Measurements from ENCODE around the gene HEATR1.

Gene HEATR1

DNA sequence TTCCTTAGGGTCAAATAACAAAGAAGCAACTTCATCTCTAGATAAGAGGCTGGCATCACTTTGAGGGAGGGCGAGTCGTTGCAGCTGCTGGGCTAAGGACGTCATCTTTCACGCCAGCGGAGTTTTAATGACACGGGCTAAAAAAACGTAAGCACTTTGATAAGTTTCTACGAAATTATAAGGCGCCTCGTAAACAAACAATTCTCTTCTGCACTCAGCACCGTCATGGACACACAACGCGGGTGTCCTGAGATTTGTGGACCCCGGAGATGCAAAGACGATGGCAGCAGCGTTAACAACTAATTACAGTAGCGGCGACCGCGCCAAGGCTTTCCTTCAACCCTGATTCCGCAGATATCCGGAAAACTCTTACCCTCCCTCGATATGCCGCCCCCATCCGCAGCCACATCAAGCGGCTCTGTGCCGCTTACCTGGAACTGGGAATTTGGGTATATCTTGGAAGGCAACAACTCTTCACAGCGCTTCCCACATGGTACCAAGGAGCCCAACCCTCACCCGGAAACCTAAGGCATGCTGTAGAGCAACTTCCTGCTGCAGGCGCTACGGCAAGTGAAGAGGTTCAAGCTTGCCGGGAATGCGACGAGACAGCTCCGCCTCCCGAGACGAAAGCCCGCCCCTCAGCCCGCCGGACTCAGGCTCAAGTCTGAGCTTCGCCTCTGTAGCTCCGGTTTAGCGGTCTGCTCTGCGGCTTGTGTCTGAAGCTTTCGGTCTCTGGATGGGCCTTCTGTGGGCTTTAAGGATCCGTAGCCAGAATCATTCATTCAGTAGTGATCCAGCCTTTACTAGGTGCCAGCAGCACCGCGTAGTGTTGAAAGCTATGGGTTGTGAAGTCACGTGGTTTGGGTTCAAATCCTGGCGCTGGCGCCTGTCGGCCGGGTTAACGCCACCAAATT lies at the start of gene HEATR1 (continued):
- TF ChIP-seq, protein P1, sequence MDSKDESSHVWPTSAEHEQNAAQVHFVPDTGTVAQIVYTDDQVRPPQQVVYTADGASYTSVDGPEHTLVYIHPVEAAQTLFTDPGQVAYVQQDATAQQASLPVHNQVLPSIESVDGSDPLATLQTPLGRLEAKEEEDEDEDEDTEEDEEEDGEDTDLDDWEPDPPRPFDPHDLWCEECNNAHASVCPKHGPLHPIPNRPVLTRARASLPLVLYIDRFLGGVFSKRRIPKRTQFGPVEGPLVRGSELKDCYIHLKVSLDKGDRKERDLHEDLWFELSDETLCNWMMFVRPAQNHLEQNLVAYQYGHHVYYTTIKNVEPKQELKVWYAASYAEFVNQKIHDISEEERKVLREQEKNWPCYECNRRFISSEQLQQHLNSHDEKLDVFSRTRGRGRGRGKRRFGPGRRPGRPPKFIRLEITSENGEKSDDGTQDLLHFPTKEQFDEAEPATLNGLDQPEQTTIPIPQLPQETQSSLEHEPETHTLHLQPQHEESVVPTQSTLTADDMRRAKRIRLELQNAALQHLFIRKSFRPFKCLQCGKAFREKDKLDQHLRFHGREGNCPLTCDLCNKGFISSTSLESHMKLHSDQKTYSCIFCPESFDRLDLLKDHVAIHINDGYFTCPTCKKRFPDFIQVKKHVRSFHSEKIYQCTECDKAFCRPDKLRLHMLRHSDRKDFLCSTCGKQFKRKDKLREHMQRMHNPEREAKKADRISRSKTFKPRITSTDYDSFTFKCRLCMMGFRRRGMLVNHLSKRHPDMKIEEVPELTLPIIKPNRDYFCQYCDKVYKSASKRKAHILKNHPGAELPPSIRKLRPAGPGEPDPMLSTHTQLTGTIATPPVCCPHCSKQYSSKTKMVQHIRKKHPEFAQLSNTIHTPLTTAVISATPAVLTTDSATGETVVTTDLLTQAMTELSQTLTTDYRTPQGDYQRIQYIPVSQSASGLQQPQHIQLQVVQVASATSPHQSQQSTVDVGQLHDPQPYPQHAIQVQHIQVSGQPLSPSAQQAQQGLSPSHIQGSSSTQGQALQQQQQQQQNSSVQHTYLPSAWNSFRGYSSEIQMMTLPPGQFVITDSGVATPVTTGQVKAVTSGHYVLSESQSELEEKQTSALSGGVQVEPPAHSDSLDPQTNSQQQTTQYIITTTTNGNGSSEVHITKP (tag by site-specific recombination; IDR thresholded peaks at IDR 0.05) = peak; percentile 52
- no peak for TF ChIP-seq ZNF529 (tag by site-specific recombination; IDR thresholded peaks at IDR 0.05; ENCODE audit: insufficient replicate concordance)
- no peak for TF ChIP-seq ZNF704 (tag by site-specific recombination; IDR thresholded peaks at IDR 0.05)
- peak; percentile 61; the same call in 1 of the 2 replicates for TF ChIP-seq YY2 (tag by site-specific recombination; IDR thresholded peaks at IDR 0.05)
- TF ChIP-seq ZSCAN16 (tag by site-specific recombination; IDR thresholded peaks at IDR 0.05) = no peak
- no peak for TF ChIP-seq ZNF701 (tag by site-specific recombination; IDR thresholded peaks at IDR 0.05)
- TF ChIP-seq, protein P2, sequence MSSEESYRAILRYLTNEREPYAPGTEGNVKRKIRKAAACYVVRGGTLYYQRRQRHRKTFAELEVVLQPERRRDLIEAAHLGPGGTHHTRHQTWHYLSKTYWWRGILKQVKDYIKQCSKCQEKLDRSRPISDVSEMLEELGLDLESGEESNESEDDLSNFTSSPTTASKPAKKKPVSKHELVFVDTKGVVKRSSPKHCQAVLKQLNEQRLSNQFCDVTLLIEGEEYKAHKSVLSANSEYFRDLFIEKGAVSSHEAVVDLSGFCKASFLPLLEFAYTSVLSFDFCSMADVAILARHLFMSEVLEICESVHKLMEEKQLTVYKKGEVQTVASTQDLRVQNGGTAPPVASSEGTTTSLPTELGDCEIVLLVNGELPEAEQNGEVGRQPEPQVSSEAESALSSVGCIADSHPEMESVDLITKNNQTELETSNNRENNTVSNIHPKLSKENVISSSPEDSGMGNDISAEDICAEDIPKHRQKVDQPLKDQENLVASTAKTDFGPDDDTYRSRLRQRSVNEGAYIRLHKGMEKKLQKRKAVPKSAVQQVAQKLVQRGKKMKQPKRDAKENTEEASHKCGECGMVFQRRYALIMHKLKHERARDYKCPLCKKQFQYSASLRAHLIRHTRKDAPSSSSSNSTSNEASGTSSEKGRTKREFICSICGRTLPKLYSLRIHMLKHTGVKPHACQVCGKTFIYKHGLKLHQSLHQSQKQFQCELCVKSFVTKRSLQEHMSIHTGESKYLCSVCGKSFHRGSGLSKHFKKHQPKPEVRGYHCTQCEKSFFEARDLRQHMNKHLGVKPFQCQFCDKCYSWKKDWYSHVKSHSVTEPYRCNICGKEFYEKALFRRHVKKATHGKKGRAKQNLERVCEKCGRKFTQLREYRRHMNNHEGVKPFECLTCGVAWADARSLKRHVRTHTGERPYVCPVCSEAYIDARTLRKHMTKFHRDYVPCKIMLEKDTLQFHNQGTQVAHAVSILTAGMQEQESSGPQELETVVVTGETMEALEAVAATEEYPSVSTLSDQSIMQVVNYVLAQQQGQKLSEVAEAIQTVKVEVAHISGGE (tag by site-specific recombination; conservative IDR thresholded peaks at IDR 0.05; ENCODE audit: low read depth) = peak; percentile 94
- TF ChIP-seq ZNF10 (tag by site-specific recombination; IDR thresholded peaks at IDR 0.05) = peak; percentile 71
- TF ChIP-seq, protein P3, sequence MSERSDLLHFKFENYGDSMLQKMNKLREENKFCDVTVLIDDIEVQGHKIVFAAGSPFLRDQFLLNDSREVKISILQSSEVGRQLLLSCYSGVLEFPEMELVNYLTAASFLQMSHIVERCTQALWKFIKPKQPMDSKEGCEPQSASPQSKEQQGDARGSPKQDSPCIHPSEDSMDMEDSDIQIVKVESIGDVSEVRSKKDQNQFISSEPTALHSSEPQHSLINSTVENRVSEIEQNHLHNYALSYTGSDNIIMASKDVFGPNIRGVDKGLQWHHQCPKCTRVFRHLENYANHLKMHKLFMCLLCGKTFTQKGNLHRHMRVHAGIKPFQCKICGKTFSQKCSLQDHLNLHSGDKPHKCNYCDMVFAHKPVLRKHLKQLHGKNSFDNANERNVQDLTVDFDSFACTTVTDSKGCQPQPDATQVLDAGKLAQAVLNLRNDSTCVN (tag by site-specific recombination; optimal IDR thresholded peaks at IDR 0.05) = peak; percentile 16
- TF ChIP-seq KLF17 (tag by site-specific recombination; IDR thresholded peaks at IDR 0.05) = no peak; the same call in 1 of the 2 replicates
- TF ChIP-seq GLIS1 (tag by site-specific recombination; IDR thresholded peaks at IDR 0.05) = no peak
- TF ChIP-seq ZXDB (tag by site-specific recombination; IDR thresholded peaks at IDR 0.05) = peak; percentile 95
- TF ChIP-seq BCL11A (tag by site-specific recombination; IDR thresholded peaks at IDR 0.05; ENCODE audit: low read depth) = peak; percentile 43; the same call in 1 of the 2 replicates
- no peak for TF ChIP-seq ZNF311 (tag by site-specific recombination; IDR thresholded peaks at IDR 0.05; ENCODE audit: borderline replicate concordance)
- TF ChIP-seq ZFP69B (tag by site-specific recombination; IDR thresholded peaks at IDR 0.05) = peak; percentile 65
- no peak for TF ChIP-seq ZNF354C (tag by site-specific recombination; IDR thresholded peaks at IDR 0.05; ENCODE audit: borderline replicate concordance, low read depth)
- TF ChIP-seq ZNF549 (tag by site-specific recombination; IDR thresholded peaks at IDR 0.05) = no peak
- TF ChIP-seq ZNF521 (tag by site-specific recombination; IDR thresholded peaks at IDR 0.05) = no peak
- TF ChIP-seq SP3 (tag by site-specific recombination; IDR thresholded peaks at IDR 0.05) = peak; percentile 92
- TF ChIP-seq SCRT2 (tag by site-specific recombination; IDR thresholded peaks at IDR 0.05) = no peak; the same call in none of the 2 replicates
- peak; percentile 84; the same call in 1 of the 2 replicates for TF ChIP-seq ZNF561 (tag by site-specific recombination; IDR thresholded peaks at IDR 0.05; ENCODE audit: borderline replicate concordance)
- no peak for TF ChIP-seq ZNF707 (tag by site-specific recombination; IDR thresholded peaks at IDR 0.05)
- TF ChIP-seq, protein P4, sequence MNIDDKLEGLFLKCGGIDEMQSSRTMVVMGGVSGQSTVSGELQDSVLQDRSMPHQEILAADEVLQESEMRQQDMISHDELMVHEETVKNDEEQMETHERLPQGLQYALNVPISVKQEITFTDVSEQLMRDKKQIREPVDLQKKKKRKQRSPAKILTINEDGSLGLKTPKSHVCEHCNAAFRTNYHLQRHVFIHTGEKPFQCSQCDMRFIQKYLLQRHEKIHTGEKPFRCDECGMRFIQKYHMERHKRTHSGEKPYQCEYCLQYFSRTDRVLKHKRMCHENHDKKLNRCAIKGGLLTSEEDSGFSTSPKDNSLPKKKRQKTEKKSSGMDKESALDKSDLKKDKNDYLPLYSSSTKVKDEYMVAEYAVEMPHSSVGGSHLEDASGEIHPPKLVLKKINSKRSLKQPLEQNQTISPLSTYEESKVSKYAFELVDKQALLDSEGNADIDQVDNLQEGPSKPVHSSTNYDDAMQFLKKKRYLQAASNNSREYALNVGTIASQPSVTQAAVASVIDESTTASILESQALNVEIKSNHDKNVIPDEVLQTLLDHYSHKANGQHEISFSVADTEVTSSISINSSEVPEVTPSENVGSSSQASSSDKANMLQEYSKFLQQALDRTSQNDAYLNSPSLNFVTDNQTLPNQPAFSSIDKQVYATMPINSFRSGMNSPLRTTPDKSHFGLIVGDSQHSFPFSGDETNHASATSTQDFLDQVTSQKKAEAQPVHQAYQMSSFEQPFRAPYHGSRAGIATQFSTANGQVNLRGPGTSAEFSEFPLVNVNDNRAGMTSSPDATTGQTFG (tag by site-specific recombination; IDR thresholded peaks at IDR 0.05; ENCODE audit: borderline replicate concordance) = no peak

Data from HEK293 (cell line).